HG02852 (cell line): ENCODE measurements around the gene HPCAL4.

Source experiments
- ATAC-seq: cut with Tn5 transposase; IDR thresholded peaks from one replicate; pipeline ENCODE4 v1.9.1; 2021; ENCODE audit warnings: mild to moderate bottlenecking, moderate library complexity; ENCODE audit not compliant: unreplicated experiment

The HPCAL4 gene

GRCh38 chr1:39678889-39679288 lies 12.3 kb downstream of the HPCAL4 start:
- no peak for ATAC-seq

- no peak for ATAC-seq
Measured at GRCh38 chr1:39677645-39678044, 13.6 kb downstream of the HPCAL4 start.

GRCh38 chr1:39676948-39677548 lies 14.2 kb downstream of the HPCAL4 start:
- no peak for ATAC-seq

GRCh38 chr1:39675220-39675619 lies 16.0 kb downstream of the HPCAL4 start:
- ATAC-seq: no peak

- ATAC-seq: no peak
Measured at GRCh38 chr1:39673215-39673614, 18.0 kb downstream of the HPCAL4 start.

- no peak for ATAC-seq
Measured at GRCh38 chr1:39672551-39672947, 18.7 kb downstream of the HPCAL4 start.

GRCh38 chr1:39671793-39672550 lies 19.3 kb downstream of the HPCAL4 start, which contains the start of gene NT5C1A:
Gene NT5C1A (minus strand): TSS chr1:39672107. CDS start chr1:39672038, 69 bp downstream.
- ATAC-seq: peak; percentile 46

- ATAC-seq: no peak
Measured at GRCh38 chr1:39671433-39671792, 19.8 kb downstream of the HPCAL4 start.

- no peak for ATAC-seq
Measured at GRCh38 chr1:39670689-39671088, 20.5 kb downstream of the HPCAL4 start.

GRCh38 chr1:39668894-39669293 lies 22.3 kb downstream of the HPCAL4 start:
- no peak for ATAC-seq

- no peak for ATAC-seq
Measured at GRCh38 chr1:39668111-39668510, 23.1 kb downstream of the HPCAL4 start.

- peak; percentile 84 for ATAC-seq
Measured at GRCh38 chr1:39666772-39667171, 24.5 kb downstream of the HPCAL4 start.

- no peak for ATAC-seq
Measured at GRCh38 chr1:39663559-39663958, 27.7 kb downstream of the HPCAL4 start.

GRCh38 chr1:39662861-39663260 lies 28.4 kb downstream of the HPCAL4 start:
- no peak for ATAC-seq

- no peak for ATAC-seq
Measured at GRCh38 chr1:39659538-39659937, 31.7 kb downstream of the HPCAL4 start.

GRCh38 chr1:39659110-39659509 lies 32.1 kb downstream of the HPCAL4 start:
- ATAC-seq: no peak

- ATAC-seq: no peak
Measured at GRCh38 chr1:39657923-39658485, 33.2 kb downstream of the HPCAL4 start.

GRCh38 chr1:39657402-39657801 lies 33.8 kb downstream of the HPCAL4 start:
- ATAC-seq: no peak

GRCh38 chr1:39656391-39656790 lies 34.8 kb downstream of the HPCAL4 start:
- no peak for ATAC-seq

GRCh38 chr1:39655578-39656268 lies 35.5 kb downstream of the HPCAL4 start:
- ATAC-seq: no peak

GRCh38 chr1:39654291-39654690 lies 36.9 kb downstream of the HPCAL4 start:
- no peak for ATAC-seq
